GM19043 (cell line): ENCODE measurements around the gene METAP2.

ENCODE experiments used
- ATAC-seq: cut with Tn5 transposase; IDR thresholded peaks from one replicate; pipeline ENCODE4 v1.9.1; 2021; ENCODE audit warnings: low read depth; ENCODE audit not compliant: unreplicated experiment

The METAP2 gene

DNA sequence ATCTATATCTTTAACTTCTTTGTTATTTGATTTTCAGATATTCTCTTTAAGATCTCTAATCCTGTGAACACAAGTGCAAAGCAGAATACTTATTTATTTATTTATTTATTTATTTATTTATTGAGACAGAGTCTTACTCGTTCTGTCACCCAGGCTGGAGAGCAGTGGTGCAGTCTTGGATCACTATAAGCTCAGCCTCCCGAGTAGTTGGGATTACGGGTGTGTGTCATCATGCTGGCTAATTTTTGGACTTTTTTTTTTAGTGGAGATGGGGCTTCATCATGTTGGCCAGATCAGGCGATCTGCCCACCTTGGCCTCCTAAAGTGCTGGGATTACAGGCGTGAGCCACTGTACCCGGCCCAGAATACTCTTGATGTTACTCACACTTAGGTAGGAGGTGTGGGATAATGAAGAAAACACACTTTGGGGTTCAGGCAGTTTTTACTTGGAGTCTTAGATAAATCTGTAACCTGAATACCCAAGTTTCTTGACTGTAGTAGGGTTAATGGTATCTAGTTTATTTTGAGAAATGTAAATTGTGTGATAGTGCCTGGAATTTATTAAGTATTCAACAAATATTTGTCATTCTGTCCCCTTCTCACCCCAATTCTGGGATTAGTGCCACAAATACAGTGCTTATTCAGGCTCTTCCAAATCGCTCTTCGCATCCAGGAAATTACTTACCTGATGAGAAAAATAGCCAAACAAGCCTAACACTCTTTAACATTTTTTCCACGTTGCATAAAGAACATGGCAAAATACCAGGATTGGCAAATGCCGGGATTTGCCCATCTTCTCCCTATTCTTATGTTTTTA, 33.0 kb downstream of the METAP2 start:
- no peak for ATAC-seq

DNA sequence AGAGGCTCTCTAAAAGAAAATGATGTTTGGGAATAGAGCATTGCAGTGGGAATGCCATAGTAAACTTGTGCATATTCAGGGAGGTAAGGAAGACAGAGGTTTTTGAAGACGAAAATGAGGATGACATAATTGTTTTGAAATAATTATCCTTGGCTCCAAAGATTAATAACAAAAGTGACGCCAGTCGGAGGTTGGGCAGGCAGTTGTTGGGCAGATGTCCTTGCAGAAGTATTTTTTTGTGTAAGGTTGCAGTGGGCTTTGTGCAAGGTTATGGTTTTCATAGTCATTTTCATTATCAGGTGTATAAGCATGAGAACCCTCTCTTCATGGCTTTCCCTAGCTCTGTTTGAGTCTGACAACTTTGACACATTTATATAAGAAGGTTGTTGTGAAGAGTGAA, 35.3 kb downstream of the METAP2 start:
- no peak for ATAC-seq

- no peak for ATAC-seq
Observed at GRCh38 chr12:95511977-95512376, 38.0 kb downstream of the METAP2 start.

GRCh38 chr12:95513599-95513998, 39.6 kb downstream of the METAP2 start:
- ATAC-seq, result no peak

DNA sequence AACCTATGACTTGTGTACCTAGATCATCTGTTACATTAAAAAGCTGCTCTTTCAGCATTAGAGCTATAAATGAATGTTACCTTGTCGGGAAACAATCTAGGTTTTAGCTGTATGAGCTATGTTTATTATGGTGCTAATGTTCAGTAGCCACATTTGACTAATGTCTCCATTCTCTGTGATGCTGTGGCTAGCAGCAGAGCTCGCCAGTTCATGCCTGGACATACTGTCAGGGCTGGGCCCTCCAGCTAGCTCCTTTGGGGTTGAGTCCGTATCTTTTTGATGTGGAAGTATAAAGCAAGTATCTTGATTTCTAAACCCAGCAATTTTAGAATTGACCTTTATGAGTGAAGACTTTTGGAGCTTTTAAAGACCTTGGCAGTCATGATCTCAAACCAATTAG, 41.2 kb downstream of the METAP2 start:
- ATAC-seq, result no peak

- ATAC-seq, result no peak
Observed at GRCh38 chr12:95516757-95517156, 42.8 kb downstream of the METAP2 start.

GRCh38 chr12:95517246-95517645, 43.3 kb downstream of the METAP2 start:
- ATAC-seq, result no peak

DNA sequence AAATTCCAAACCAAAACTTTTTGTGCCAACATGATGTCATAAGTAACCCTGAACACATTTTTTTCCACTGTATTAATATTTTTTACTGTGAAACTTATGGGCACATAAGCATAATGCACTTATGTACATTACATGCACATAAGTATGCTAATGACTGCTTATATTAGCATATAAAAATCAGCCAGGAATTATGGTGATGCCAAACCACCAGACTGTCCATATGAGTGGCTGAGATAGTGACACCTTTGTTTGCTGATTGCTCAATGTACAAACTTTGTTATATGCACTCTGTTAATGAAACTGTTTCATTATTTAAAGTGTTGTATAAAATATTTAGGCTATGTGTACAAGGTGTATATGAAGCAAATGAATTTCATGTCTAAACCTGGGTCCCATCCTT, 45.0 kb downstream of the METAP2 start:
- no peak for ATAC-seq

DNA sequence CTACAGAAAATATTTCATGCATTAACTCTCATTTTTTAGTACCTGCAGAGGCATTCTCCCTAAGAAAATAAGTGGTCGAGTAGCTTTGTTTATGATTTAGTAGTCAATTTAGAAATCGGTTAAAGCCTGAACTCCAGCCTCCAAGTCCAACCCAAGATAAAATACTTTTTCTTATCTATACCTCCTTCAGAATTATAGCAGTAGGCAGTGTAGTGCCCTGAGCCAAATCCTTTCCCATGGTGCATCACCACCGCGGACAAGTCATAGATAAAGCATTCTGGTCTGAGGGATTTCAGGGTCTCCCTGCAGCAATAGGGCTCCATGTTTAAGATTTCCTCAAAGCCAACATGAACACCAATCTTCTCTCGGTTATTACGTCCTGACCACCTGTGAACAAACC, 46.9 kb downstream of the METAP2 start:
- ATAC-seq, result no peak

- ATAC-seq, result no peak
Observed at GRCh38 chr12:95522692-95523091, 48.7 kb downstream of the METAP2 start.

DNA sequence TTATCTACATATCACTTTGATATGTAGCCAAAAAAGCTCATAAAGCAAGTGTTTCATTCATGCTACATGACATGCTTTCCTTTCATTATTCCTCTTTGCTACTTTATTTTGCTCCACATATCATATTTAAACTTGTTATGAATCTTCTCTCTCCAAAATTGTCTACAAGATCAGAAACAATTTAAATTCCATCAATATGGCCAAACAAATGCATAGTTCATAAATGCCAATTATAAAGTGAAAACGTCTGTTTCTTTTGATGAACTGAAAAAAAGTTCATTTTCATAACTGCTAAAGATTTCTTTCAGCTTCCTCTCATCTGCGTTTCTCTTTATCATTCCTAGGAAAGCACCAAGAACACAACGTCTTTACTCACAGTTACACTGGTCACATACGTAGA, 54.5 kb downstream of the METAP2 start:
- ATAC-seq, result no peak

DNA sequence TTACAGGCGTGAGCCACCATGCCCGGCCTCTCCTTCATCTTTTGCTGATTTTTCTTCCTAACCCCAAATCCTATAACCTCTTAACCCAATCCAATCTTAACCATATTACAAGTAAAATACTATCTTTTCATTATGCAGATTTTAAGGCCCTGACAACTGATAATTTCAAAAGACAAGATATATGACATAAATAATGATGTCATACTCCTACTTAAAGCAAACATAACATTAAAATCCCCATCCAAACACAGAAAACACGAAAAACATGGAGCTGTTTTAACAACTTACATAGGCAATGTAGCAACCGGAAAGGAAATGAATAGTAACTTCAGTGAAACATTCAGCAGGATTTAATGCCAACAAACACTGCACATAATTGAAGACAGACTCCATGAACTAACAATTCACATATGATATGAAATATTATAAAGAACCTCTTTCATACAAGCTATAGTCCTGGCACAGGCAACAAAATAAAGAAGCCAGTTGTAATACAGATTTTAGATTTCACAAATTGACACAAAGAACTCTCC, 55.8 kb downstream of the METAP2 start:
- no peak for ATAC-seq

DNA sequence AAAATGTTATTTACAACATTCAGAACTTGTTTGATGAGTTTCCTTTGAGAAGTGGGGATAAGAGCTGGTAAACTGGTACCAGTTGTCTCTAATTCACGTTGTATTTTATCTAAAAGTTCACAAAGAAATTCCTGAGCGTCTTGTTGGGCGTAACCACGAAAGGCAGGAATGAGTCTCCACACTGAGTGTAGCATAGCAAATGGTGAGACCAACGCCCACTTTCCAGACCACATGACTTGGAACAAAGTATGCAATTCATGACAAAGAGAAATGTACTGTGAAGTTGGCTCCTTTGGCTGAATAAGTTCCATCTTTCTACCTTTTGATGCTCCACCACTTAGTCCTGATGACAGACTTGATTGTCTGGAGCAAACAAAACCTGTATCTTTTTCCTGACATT, 58.9 kb downstream of the METAP2 start:
- ATAC-seq, result no peak

DNA sequence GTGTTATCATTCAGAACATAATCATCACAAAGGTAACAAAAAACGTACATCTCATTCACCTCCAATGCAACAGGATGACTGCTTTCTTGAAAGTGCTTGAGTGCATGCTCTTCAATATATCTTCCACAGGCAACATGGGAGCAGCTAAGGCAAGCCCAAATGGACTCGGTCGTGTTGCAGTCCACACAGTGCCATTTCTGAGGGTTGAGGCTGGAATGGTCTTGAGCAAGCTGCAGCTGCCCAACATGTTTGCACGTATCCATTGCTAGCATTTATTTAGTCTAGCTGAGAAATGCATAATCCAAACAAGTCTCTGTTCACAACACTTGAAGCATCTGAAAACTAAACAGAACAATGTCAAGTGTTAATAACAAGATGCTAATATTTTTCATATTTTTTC, 60.0 kb downstream of the METAP2 start:
- no peak for ATAC-seq

DNA sequence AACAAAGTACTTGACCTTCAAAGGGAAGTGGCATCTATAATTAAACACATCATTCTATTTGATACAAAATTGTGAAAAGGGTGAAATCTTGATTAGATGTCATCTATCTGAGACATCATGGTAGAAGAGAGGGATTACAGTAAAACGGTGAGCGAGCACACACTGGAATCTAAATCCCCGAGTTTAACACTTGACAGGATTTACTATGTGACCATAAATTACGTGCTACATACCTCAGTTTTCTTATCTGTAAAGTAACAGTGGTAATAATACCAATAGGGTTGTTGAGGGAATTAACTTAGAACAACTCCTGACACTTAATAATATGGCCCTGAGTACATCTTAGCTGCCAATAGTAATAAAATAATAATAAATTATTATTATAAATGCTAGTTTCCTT, 64.1 kb downstream of the METAP2 start:
- ATAC-seq, result no peak

- ATAC-seq, result no peak
Observed at GRCh38 chr12:95538656-95539055, 64.7 kb downstream of the METAP2 start.

DNA sequence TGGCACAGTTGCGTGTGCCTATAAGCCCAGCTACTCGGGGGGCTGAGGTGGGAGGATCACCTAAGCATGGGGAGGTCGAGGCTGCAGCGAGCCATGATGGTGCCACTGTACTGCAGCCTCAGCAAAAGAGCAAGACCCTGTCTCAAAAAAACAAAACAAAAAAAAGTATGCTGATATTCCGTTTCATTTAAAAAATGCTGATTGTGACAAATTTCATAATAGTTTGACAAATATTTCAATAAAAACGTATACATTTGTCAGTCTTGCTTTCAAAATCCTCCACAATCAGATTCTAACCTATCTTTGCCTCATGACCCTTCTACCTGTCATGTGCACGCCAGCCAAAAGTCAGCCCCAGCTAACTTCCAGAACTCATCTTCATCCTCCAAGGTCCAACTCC, 67.5 kb downstream of the METAP2 start:
- ATAC-seq, result no peak

DNA sequence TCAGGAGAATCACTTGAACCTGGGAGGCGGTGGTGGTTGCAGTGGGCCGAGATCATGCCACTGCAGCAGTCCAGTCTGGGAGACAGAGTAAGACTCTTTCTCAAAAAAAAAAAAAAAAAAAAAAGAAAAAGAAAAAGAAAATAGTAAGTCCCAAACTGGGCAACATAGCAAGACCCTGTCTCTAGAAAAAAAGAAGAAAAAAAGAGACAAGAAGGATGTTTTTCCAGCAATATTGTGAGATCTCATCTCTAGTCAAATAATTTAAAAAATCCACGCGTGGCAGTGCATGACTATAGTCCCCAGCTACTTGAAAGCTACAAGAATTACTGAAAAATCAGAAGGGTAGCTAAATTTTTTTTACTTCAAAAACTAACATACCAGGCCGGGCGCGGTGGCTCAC, 69.4 kb downstream of the METAP2 start:
- ATAC-seq, result no peak

GRCh38 chr12:95544756-95545155, 70.8 kb downstream of the METAP2 start:
- ATAC-seq, result no peak

- ATAC-seq, result no peak
Observed at GRCh38 chr12:95545303-95545702, 71.4 kb downstream of the METAP2 start.

DNA sequence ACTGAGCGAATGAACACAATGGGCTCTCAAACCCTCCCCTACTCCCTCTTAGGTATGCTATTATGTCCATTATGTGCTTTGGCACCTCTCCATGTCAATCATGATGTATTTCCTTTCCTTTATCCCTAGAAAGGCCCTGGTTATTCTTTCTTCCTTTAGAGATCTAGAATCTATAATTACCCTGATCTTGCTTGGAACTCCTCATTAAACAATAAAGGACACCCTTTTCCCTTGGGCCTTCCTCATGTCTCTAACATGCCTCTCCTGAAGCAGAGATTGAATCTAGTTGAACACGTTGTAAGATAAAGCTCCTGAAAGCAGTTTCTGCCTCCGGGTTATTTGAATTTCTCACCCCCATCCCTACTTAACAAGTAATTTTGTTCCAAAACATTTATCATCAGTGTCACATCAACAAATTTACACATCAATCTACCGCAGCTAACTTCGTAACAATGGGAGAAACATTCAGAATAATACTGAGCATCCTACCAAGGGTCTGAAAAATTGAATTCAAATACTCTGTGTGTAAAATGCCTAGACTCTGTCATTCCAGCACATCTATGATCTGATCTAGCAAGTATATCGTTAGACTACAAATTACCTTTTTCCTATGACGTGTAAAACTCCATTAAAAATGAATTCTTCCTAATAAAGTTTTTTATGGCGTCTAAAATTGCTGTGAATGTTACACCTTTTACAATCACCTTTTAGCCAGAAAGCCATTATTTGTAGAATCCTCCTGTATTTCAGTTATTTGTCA, 72.0 kb downstream of the METAP2 start:
- no peak for ATAC-seq

- ATAC-seq, result no peak
Observed at GRCh38 chr12:95546491-95546813, 72.5 kb downstream of the METAP2 start.
